AG04449 (cell line): ENCODE results near the gene SLC25A6.

Experiments used
- CTCF ChIA-PET: fragments of 350-600 bp; formaldehyde crosslinking; extraction: SDS; loops from one replicate; lab custom pipeline; 2021; ENCODE audit warnings: antibody characterized with exemption; lab: Yijun Ruan, JAX
- POLR2A ChIA-PET: fragments of 400-600, 350-600 bp; formaldehyde crosslinking; extraction: SDS; loops from one replicate; lab custom pipeline; 2020; ENCODE audit warnings: antibody characterized with exemption, inconsistent platforms; lab: Yijun Ruan, JAX
- DNase-seq: peaks from one replicate; pipeline ENCODE4 v3.0.0-alpha.2; 2010; ENCODE audit warnings: low read depth, low spot score
- H3K4me3 ChIP-seq: 2 replicates; pipeline ENCODE4 v1.5.1; 2011; ENCODE audit warnings: low read depth, mild to moderate bottlenecking, control low read depth, low read length
- CTCF ChIP-seq: IDR thresholded peaks from one replicate; pipeline ENCODE4 v1.5.1; 2011; ENCODE audit warnings: mild to moderate bottlenecking, moderate library complexity, low read length, control low read depth, inconsistent platforms; ENCODE audit not compliant: insufficient read depth; ENCODE audit errors: missing control alignments

Gene SLC25A6

DNA sequence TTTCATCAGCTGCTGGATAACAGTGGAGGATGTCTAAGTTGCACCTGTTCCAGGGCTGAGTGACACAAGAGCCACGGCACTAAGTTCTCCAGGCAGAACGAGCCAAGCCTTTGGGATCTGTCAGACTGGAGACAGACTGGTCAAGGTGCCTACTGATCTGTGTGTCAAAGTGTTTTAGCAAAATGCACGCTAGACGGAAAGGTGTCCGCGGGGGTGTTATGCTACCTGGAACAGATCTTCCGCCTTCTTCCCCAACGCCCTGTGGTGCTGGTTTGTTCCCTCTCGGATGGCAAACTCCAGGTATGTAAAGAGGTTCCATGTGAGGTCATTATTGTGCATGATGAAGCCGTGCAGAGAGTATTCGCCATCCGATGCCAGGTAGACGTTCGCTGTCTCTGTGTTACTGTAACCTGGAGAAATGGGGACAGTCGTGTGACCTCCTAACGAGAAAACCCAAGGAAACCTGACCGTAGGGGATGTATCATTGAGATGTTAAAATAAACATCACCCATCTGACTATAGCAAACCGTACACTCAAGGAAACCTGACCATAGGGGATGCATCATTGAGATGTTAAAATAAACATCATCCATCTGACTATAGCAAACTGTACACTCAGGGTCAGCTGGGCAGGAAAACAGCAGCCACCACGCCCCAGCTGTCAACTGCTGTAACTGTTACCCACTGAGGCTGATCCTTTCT, 29.7 kb upstream of the SLC25A6 start:
- ChIA-PET CTCF (no interaction called here), POLR2A (no interaction called here)
- no peak for DNase-seq
- TF ChIP-seq CTCF: no peak
- no peak overlapping the region for H3K4me3 ChIP-seq

- no peak for TF ChIP-seq CTCF
- ChIA-PET POLR2A (no interaction called here), CTCF (no interaction called here)
- DNase-seq: no peak
- H3K4me3 ChIP-seq: no peak overlapping the region
Observed at GRCh38 chrX:1420371-1420770, 28.5 kb upstream of the SLC25A6 start.

DNA sequence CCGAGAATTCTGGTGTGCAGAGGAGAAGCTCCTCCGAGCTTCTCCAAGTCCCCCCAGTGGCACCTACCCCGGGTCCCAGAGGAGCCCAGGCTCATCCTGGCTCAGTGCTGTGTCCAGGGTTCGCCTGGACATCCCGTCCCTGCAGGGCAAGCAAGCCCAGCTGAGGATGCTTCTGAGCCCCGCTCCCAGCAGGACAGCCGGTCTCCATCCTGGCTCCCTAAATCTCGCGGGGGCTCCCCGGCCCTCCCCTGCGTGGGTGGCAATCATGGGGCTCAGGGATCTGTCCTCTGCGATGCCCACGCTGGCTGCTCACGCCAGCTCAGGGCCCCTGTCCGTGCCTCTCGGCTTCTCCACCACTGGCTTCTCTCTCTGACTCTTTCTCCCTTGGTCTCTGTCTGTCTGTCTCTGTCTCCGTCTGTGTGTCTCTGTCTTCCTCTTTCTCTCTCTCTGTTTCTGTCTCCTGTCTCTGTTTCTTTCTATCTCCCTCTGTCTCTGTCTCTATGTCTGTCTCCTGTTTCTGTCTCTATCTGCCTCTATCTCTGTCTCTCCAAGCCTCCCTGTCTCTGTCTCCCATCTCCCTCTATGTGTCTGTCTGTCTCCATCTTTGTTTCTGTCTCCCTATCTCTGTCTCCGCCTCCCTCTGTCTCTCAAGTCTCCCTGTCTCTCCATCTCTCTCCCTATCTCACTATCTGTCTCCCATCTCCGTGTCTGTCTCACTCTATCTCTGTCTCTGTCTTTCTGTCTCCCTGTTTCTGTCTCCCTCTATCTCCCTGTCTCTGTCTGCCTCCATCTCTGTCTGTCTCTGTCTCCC, 27.8 kb upstream of the SLC25A6 start:
- ChIA-PET CTCF (no interaction called here), POLR2A (no interaction called here)
- no peak for DNase-seq
- H3K4me3 ChIP-seq: no peak overlapping the region
- TF ChIP-seq CTCF: no peak

DNA sequence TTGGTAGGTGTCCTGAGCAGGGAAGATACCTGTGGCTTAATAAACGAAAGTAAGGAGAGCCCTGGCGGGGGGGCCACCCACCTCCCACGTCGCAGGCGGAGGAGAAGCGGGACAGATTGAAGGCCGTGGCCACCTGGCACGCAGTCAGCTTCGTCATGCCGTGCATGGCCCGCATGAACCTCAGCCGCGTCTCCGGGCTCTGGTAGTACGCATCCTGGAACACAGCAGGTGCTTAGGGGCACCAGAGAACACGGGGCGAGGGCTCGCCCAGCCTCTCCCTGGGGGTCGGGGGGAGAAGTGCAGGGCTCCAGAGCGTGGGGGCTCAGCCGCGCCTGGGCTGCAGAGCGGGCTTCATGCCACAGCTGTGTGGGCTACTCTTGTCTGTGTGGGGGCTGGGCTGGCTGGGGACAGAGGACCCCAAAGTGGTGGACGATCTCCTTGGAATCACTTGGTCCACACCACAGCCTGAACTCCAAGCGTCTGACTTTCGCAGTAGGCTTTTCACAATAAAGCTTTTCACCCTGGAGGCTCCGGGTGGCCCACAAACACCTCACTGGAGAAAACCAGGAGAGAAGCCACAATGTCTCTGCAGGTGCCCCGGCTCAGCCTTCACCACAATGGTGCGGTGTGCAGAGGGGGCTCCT, 27.1 kb upstream of the SLC25A6 start:
- DNase-seq: no peak
- ChIA-PET POLR2A (no interaction called here), CTCF (no interaction called here)
- no peak for TF ChIP-seq CTCF
- H3K4me3 ChIP-seq: no peak overlapping the region

DNA sequence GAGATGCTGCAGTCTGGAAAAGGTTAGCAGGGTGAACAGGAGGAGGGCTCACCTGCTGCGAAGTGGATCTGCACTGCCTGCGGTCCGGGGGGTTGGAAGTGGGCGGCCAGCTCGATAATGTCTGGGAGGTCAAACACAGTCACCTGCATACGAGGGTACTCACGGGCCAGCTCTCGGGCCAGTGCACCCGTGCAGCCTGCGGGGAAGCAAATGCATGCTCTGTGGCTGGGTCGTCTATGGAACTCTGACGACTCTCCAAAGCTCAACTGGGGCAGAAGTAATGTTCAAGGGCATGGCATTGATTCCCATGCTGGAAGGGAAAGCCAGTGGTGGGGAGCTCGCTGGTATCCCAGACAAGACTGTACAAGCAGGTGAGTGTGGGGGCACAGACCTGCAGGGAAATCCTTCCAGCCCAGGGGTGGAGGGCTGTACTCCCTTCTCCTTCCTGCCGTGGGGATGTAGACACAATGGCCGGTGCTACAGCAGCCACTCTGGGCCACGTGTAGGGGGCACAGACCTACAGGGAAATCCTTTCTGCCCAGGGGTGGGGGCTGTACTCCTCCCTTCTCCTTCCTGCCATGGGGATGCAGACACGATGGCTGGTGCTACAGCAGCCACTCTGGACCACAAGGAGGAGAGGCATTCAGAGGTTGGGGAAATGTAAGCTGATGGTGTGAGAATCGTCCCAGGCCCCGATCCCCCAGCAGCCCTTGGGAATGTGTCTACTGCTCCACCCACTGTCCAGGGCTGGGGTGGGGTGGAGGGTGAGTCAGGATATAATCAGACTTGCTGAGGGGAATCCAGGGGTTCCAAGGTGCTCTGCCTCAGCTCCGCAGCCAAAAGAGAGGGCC, 26.2 kb upstream of the SLC25A6 start:
- CTCF ChIA-PET: no interaction called here
- no peak for DNase-seq
- TF ChIP-seq CTCF: no peak
- H3K4me3 ChIP-seq: no peak overlapping the region
- POLR2A ChIA-PET: no interaction called here
